Fibroblast of peridontal ligament (primary cell): Measurements from ENCODE around the gene GPR4.

Source experiments
- DNase-seq: peaks from one replicate; pipeline ENCODE4 v3.0.0-alpha.2; 2010; ENCODE audit errors: extremely low read depth

GPR4 gene

GRCh38 chr19:45589768-45590167 lies 12.2 kb downstream of the GPR4 start:
- no peak for DNase-seq

- DNase-seq: no peak
Observed at GRCh38 chr19:45587873-45588272, 14.1 kb downstream of the GPR4 start.

GRCh38 chr19:45585158-45585577 lies 16.8 kb downstream of the GPR4 start:
- DNase-seq: no peak

- peak; percentile 100 for DNase-seq
Observed at GRCh38 chr19:45584332-45585157, 17.5 kb downstream of the GPR4 start, which contains the start of gene OPA3. Gene OPA3, minus strand, starts transcription at chr19:45584802. Its CDS starts 38 bp downstream, at chr19:45584764.

DNA sequence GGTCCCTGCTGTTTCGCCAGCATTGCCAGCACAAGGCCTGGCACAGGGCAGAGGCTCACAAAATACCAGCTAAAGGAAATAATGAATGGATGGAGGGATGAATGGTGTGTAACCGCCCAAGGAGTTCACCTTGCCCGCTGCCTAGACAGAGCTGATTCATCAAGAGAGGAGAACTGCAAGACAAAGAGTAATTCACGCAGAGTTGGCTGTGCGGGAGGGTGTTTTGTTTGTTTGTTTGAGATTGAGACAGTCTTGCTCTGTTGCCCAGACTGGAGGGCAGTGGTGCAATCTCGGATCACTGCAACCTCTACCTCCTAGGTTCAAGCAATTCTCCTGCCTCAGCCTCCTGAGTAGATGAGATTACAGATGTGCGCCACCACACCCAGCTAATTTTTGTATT lies 20.4 kb downstream of the GPR4 start:
- DNase-seq: no peak

GRCh38 chr19:45578861-45579260 lies 23.2 kb downstream of the GPR4 start:
- DNase-seq: no peak

DNA sequence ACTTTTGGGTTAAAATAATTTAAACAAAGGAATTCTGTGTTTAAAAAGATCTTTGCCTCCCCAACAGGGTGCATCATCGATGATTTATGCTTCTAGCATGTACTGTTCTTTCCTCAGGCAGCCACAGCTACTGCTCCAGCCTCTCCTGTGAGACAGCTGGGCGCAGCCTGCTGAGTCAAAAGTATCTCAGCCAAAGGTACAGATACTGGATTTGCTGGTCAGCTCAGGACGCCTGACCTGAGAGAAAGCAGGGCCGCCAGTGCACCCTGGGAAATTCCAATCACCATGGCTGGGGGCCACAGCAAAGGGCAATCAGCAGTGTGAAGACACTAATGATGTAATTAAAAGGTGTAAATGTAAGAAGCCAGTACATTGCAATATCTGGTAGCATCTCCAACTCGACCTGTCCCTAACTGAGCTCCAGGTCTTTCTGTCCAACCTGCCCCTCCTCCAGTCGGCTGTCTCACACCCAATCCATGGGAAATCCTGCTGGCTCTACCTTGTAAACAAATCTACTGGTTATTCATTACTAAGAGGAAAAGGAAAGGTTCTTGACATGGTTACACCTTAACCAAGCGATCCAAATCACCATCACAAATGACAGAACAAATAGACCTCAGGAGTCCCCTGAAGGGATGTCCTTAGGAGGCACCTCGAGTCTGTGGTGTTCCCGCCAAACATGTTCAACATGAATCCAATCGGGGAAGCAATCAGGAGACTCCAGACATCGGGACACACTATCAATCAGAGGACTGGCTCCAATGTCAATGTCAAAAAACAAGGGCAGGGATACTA lies 24.7 kb downstream of the GPR4 start:
- peak; percentile 86 for DNase-seq

DNA sequence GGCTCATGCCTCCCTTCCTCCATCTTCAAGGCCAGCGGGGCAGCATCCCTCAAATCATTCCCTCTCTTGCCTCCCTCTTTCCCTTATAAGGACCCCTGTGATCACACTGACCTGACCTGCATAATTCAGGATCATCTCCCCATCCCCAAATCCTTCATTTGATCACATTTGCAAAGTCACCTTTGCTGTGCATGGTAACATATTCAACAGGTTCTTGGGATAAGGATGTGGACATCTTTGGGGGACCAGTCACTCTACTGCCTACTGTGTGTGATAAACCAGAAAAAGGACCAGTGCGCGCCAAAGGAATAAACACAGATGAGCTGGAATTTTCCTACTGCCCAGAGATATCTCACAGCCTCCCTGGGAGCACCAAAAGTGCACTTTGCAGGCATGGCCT lies 25.3 kb downstream of the GPR4 start:
- no peak for DNase-seq

DNA sequence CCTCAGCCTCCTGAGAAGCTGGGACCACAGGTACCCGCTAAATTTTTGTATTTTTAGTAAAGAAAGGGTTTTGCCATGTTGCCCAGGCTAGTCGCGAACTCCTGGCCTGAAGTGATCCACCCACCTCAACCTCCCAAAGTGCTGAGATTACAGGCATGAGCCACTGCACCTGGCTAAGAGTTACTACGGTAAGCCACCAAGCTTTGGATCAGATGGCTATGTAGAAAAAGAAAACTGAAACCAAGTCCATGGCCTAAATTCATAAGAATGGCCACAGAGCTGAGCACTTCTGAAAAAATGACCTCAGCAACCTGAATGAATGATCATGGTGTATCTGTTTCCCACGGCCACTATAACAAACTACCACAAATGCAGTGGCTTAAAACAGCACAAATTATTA lies 26.8 kb downstream of the GPR4 start:
- no peak for DNase-seq

GRCh38 chr19:45574526-45574925 lies 27.5 kb downstream of the GPR4 start:
- no peak for DNase-seq

DNA sequence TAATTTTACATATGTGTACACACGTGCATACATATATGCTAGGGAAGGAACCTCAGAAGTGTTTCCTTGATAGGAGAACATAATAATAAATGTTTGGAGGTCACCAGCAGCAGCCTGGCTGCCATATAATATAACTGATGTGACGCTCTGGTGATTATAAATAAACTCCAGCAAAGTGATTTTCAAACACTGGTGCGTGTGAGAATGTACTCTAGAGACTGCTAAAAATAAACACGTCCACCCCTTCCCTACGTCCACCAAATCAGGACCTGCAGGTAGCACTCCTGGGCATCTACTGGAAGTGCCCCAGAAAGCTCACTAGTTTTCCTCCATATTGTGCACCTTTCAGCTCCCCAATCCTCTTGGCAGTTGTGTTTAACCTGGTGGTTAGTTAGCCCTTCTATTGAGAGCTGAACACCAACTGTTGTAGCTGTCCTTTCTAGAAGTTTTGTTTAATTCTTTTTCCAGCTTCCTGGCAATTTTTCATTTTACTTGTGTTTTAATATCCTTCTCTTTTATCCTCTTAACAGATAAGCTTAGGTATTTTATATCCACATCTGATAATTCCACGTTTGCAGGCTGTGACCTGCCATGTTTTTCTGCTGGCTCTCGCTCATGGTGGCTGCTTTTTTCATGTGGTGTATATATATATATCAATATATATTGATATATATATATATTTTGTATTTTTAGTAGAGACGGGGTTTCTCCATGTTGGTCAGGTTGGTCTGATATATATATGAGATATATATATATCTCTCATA lies 30.4 kb downstream of the GPR4 start:
- DNase-seq: no peak

DNA sequence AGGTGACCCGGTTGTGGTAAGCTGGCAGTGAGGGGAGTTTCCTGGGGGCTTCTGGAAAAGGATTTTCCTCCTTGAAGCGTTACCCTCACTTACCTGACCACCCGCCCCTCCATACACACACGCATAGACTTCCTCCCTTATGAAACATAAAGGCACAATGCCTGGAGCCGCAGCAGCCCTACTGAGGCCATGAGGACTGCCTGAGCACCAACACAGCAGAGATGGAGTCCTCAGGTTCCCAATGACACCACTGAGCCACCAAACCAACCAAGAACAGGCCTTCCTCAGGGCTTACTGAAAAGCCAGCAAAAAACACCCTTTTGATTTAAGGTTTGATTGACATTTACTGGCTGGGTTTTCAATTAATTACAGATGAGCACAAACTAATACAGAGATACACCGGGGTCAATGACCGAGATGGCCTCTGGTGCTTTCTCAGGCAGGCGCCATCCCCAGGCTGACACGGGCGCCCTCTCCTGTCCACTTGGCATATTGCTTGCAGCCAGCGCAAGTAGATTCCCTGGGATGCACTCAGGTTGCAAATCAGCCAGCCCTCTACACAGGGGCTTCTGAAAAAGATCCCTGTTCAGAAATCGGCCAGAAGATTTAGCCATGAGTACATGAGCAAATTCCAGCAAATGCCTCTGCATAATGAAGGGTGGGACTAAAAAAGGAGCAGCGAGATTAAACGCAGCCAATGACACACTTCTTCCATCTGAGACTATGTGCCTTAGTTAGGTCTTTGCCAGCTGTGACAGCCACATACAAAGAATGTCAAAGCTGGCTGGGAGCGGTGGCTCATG lies 32.2 kb downstream of the GPR4 start:
- peak; percentile 31 for DNase-seq

- peak; percentile 57 for DNase-seq
Observed at GRCh38 chr19:45568732-45569131, 33.3 kb downstream of the GPR4 start.

GRCh38 chr19:45567609-45568008 lies 34.4 kb downstream of the GPR4 start:
- DNase-seq: no peak

GRCh38 chr19:45564131-45564780 lies 37.8 kb downstream of the GPR4 start:
- DNase-seq: no peak

GRCh38 chr19:45560686-45561085 lies 41.3 kb downstream of the GPR4 start:
- DNase-seq: no peak

DNA sequence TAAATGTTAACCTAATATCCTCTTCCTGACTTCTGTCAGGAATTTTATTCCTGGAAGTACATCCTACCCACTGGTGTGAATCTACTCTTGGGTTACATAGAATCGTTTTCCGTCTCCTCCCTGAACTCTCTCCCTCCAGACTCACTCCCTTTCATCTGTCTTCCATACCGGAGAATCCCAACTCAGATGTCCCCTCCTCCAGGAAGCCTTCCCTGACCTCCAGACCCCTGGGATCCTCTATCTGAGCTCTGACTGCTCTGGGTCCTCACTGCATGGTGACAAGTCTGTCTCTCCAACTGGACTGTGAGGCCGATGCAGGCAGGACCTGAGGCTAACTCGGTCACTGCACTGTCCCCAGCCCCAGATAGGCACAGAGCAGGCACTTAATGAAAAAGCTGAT lies 42.0 kb downstream of the GPR4 start:
- no peak for DNase-seq

- DNase-seq: peak; percentile 43
Observed at GRCh38 chr19:45558399-45558878, 43.6 kb downstream of the GPR4 start.

DNA sequence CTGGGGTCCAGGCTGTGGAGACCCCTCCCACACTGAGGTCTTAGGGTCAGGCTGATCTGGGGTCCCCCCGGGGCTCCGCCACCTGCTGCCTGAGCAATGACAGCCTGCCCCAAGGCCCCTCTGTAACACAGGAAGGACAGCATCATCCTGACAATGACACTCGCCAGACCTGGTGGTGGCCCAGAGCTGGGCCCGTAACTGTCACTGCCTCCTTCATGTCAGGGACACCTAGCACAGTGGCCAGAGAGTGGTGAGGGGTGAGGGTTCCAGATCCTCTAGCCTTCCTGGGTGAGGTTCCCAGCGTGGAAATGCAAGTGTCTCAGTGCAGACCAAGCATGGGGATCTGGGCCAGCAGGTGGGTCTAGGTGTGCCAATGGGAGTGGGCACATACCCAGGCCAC lies 45.2 kb downstream of the GPR4 start:
- no peak for DNase-seq

DNA sequence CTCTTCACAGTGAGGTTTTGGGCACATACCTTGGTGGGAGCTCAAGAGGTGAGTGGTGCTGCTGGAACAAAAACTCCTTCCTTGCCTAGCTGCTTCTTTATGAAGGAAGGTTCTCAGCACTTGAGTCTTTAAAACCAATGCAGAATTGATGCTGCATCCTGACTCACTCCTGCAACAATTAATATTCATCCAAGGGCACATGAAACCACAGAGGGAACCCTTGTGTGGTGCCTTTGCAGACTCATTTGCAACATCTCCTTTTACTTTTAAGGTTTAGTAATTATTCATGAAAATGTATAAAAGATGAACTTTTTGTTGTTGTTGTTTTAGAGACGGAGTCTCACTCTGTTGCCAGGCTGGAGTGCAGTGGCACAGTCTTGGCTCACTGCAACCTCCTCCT lies 47.5 kb downstream of the GPR4 start:
- DNase-seq: no peak

DNA sequence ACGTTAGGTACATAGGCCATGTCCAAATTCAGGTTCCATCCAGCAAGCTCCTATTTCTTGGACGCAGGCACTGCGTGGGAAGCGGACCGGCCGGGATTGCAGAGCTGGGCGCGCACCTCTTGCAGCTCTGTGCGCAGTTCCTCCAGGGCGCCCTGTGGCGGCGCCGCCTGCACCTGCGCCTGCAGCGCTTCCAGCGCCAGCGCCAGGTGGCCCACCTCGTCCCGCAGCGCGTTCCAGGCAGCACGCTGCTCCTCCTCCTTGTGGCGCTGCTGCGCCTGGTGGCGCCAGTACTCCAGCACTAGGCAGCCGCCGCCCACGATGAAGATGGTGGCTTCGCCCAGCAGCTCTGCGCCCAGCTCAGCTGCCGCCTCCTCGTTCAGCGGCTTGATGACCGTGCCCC lies 48.5 kb downstream of the GPR4 start:
- DNase-seq: no peak
